ENCODE results near the gene SLC25A33.
A peak's percentile ranks its signal among the peaks of the same experiment; 100 is the strongest.

The SLC25A33 gene

GRCh38 chr1:9577423-9577822, 38.2 kb downstream of the SLC25A33 start:
- H3K4me3 ChIP-seq (ENCODE audit: low read depth, low read length), result no peak overlapping the region
- TF ChIP-seq CTCF (IDR thresholded peaks at IDR 0.05; ENCODE audit: low read depth, low read length), result no peak
- DNase-seq (ENCODE audit: low read depth, low spot score), result no peak
- in situ Hi-C loops (cut with HindIII; ENCODE audit: low sequenced_read_pairs), result no loop called here

- in situ Hi-C loops (cut with HindIII; ENCODE audit: low sequenced_read_pairs), result no loop called here
- DNase-seq (ENCODE audit: low read depth, low spot score), result no peak
- H3K4me3 ChIP-seq (ENCODE audit: low read depth, low read length), result no peak overlapping the region
- no peak for TF ChIP-seq CTCF (IDR thresholded peaks at IDR 0.05; ENCODE audit: low read depth, low read length)
These were observed 41.7 kb downstream of the SLC25A33 start for GRCh38 chr1:9580942-9581341.

GRCh38 chr1:9586147-9586766, 47.0 kb downstream of the SLC25A33 start:
- TF ChIP-seq CTCF (IDR thresholded peaks at IDR 0.05; ENCODE audit: low read depth, low read length), result no peak
- H3K4me3 ChIP-seq (ENCODE audit: low read depth, low read length), result no peak overlapping the region
- no peak for DNase-seq (ENCODE audit: low read depth, low spot score)

GRCh38 chr1:9588551-9589143, 49.4 kb downstream of the SLC25A33 start, which contains the start of gene TMEM201:
TMEM201 (plus strand) TSS chr1:9588911; CDS start chr1:9588931, 20 bp downstream.
- in situ Hi-C loops (cut with HindIII; ENCODE audit: low sequenced_read_pairs), result no loop called here
- H3K4me3 ChIP-seq (ENCODE audit: low read depth, low read length), result peak within 1 kb of the TSS; percentile 56
- TF ChIP-seq CTCF (IDR thresholded peaks at IDR 0.05; ENCODE audit: low read depth, low read length), result peak; percentile 54
- peak; percentile 88 for DNase-seq (ENCODE audit: low read depth, low spot score)

More at GRCh38 chr1:9586147-9586766, 47.0 kb downstream of the SLC25A33 start:
- in situ Hi-C loops (cut with HindIII; ENCODE audit: low sequenced_read_pairs), result no loop called here

- no peak for TF ChIP-seq CTCF (IDR thresholded peaks at IDR 0.05; ENCODE audit: low read depth, low read length)
- peak overlapping the region; percentile 56 for H3K4me3 ChIP-seq (ENCODE audit: low read depth, low read length)
- in situ Hi-C loops (cut with HindIII; ENCODE audit: low sequenced_read_pairs), result no loop called here
- DNase-seq (ENCODE audit: low read depth, low spot score), result peak; percentile 36
These were observed 50.0 kb downstream of the SLC25A33 start for GRCh38 chr1:9589144-9589718.

GRCh38 chr1:9589719-9590157, 50.5 kb downstream of the SLC25A33 start:
- in situ Hi-C loops (cut with HindIII; ENCODE audit: low sequenced_read_pairs), result no loop called here

More at GRCh38 chr1:9589719-9590157, 50.5 kb downstream of the SLC25A33 start:
- no peak for TF ChIP-seq CTCF (IDR thresholded peaks at IDR 0.05; ENCODE audit: low read depth, low read length)
- DNase-seq (ENCODE audit: low read depth, low spot score), result peak; percentile 6
- H3K4me3 ChIP-seq (ENCODE audit: low read depth, low read length), result peak overlapping the region; percentile 56

Data from astrocyte of the spinal cord (primary cell).